ENCODE results near the gene SYNC. TPM values are rescaled to one million over a fixed set of nuclear protein-coding genes. Genes with fewer than 3 reads are reported as not detected.
A peak's percentile ranks its signal among the peaks of the same experiment; 100 is the strongest.

The SYNC gene
- total and polyA plus RNA-seq, 9 donors: 3.0 to 13.5 (median 9.8) TPM

GRCh38 chr1:32651461-32652073 lies 51.0 kb downstream of the SYNC start:
- intact Hi-C loops (cut with DNase I): loop anchor here in 1 of 4 donors (10.0 kb wide), 1 partner anchor 53 kb away; the partner anchor contains the start of gene SYNC
- peak overlapping the region; percentile 84 to 96 for H3K27ac ChIP-seq
- no peak for DNase-seq
- peaks cover 7% of the 10 kb centered on the region for H3K4me1 ChIP-seq (ENCODE audit: insufficient read depth)
- 0 to 1% (median 1%) methylated on average over 38 to 43 of the region's 43 CpGs for WGBS, 3 donors
- no peaks in the 10 kb centered on the region for H3K27me3 ChIP-seq
- TF ChIP-seq POLR2A (IDR thresholded peaks at IDR 0.05) (no peak), CTCF (IDR thresholded peaks at IDR 0.05) (no peak), EP300 (IDR thresholded peaks at IDR 0.05) (no peak)
- H3K4me3 ChIP-seq: peak overlapping the region; percentile 54
- no peaks in the 10 kb centered on the region for H3K9me3 ChIP-seq
- no peaks in the 10 kb centered on the region for H3K36me3 ChIP-seq

- intact Hi-C loops (cut with DNase I): loop anchor here in 1 of 4 donors (10.0 kb wide), 1 partner anchor 54 kb away; the partner anchor contains the start of gene SYNC
- TF ChIP-seq EP300 (IDR thresholded peaks at IDR 0.05) (peak; percentile 5), CTCF (IDR thresholded peaks at IDR 0.05) (peak; percentile 24 to 32 (median 29)), POLR2A (IDR thresholded peaks at IDR 0.05) (peak; percentile 82)
- peak; percentile 97 to 99 (median 98) for DNase-seq
- peaks cover 2% of the 10 kb centered on the region for H3K4me1 ChIP-seq (ENCODE audit: insufficient read depth)
- H3K27me3 ChIP-seq: no peaks in the 10 kb centered on the region
- no peaks in the 10 kb centered on the region for H3K36me3 ChIP-seq
- peak within 1 kb of the TSS; percentile 89 to 96 for H3K27ac ChIP-seq
- H3K4me3 ChIP-seq: peak within 1 kb of the TSS; percentile 61
- 0 to 1% (median 0%) methylated on average over 40 to 67 of the region's 67 CpGs for WGBS, 3 donors
- no peaks in the 10 kb centered on the region for H3K9me3 ChIP-seq
Observed at GRCh38 chr1:32650752-32651460, 51.7 kb downstream of the SYNC start, which contains the start of gene RBBP4. Gene RBBP4, plus strand, starts transcription at chr1:32651208. Its CDS starts 99 bp downstream, at chr1:32651307.

- H3K9me3 ChIP-seq: no peaks in the 10 kb centered on the region
- DNase-seq: peak; percentile 86 to 93 (median 92)
- peak within 1 kb of the TSS; percentile 89 to 96 for H3K27ac ChIP-seq
- peak within 1 kb of the TSS; percentile 61 for H3K4me3 ChIP-seq
- H3K27me3 ChIP-seq: no peaks in the 10 kb centered on the region
- 0% methylated on average over 21 of the region's 21 CpGs for WGBS, 3 donors
- peaks cover 1% of the 10 kb centered on the region for H3K4me1 ChIP-seq (ENCODE audit: insufficient read depth)
- TF ChIP-seq POLR2A (IDR thresholded peaks at IDR 0.05) (no peak), EP300 (IDR thresholded peaks at IDR 0.05) (no peak), CTCF (IDR thresholded peaks at IDR 0.05) (no peak)
- intact Hi-C loops (cut with DNase I): loop anchor here in 1 of 4 donors (10.0 kb wide), 1 partner anchor 55 kb away; the partner anchor contains the start of gene SYNC
- H3K36me3 ChIP-seq: no peaks in the 10 kb centered on the region
Observed at GRCh38 chr1:32650248-32650751, 52.3 kb downstream of the SYNC start, which contains the start of gene ZBTB8OS. Gene ZBTB8OS, minus strand, starts transcription at chr1:32650550. Its CDS starts 21 bp downstream, at chr1:32650529.

GRCh38 chr1:32647308-32648134 lies 55.0 kb downstream of the SYNC start:
- no peaks in the 10 kb centered on the region for H3K9me3 ChIP-seq
- no peak for DNase-seq
- H3K27ac ChIP-seq: no peak overlapping the region
- WGBS, 3 donors: 79 to 83% (median 81%) methylated on average over 6 of the region's 6 CpGs
- H3K27me3 ChIP-seq: no peaks in the 10 kb centered on the region
- no peak overlapping the region for H3K4me3 ChIP-seq
- H3K4me1 ChIP-seq (ENCODE audit: insufficient read depth): peaks cover 1% of the 10 kb centered on the region
- no peaks in the 10 kb centered on the region for H3K36me3 ChIP-seq
- no peak for TF ChIP-seq EP300 (IDR thresholded peaks at IDR 0.05)
- TF ChIP-seq POLR2A (IDR thresholded peaks at IDR 0.05): no peak
- TF ChIP-seq CTCF (IDR thresholded peaks at IDR 0.05): no peak
- intact Hi-C loops (cut with DNase I): no loop called here
